Mesodermal cell (in vitro differentiated cells): Measurements from ENCODE around the gene IQCN.

Experiments used
- H3K27ac ChIP-seq: 2 replicates; pipeline ENCODE4 v1.7.0; 2013; ENCODE audit warnings: mild to moderate bottlenecking, low read depth, low read length, moderate library complexity; ENCODE audit not compliant: severe bottlenecking
- H3K36me3 ChIP-seq: 2 replicates; pipeline ENCODE4 v1.7.1; 2013; ENCODE audit warnings: mild to moderate bottlenecking, low read length, moderate library complexity; ENCODE audit not compliant: control insufficient read depth, insufficient read depth
- H3K4me1 ChIP-seq: one replicate; pipeline ENCODE4 v1.7.1; 2013; ENCODE audit warnings: mild to moderate bottlenecking, low read length; ENCODE audit not compliant: insufficient read depth, control insufficient read depth, poor library complexity, severe bottlenecking
- H3K4me3 ChIP-seq: 2 replicates; pipeline ENCODE4 v1.7.0; 2013; ENCODE audit warnings: low read length, control low read depth, mild to moderate bottlenecking; ENCODE audit not compliant: insufficient read depth, poor library complexity, severe bottlenecking; ENCODE audit errors: extremely low read depth
- H3K9me3 ChIP-seq: 2 replicates; pipeline ENCODE4 v1.7.1; 2013; ENCODE audit warnings: mild to moderate bottlenecking, low read length, moderate library complexity; ENCODE audit not compliant: control insufficient read depth
- WGBS, 2 experiments: methylation state at CpG; one replicate each; pipeline ENCODE4 v1.1.5; 2013; ENCODE audit warnings: missing lambda C conversion rate in 2 of 2; ENCODE audit not compliant: insufficient coverage in 2 of 2; 5-methylcytosine and 5-hydroxymethylcytosine counted together

The IQCN gene

GRCh38 chr19:18292810-18293641 lies 18.8 kb upstream of the IQCN start:
- H3K4me3 ChIP-seq, result peak overlapping the region; percentile 51
- peaks cover 23% of the 10 kb centered on the region for H3K4me1 ChIP-seq
- H3K27ac ChIP-seq, result peak overlapping the region; percentile 98
- H3K9me3 ChIP-seq, result no peaks in the 10 kb centered on the region
- no peaks in the 10 kb centered on the region for H3K36me3 ChIP-seq
- WGBS, 2 experiments, result 10 to 13% methylated on average over 21 to 22 of the region's 31 CpGs

- WGBS, 2 experiments, result 0% methylated on average over 8 to 9 of the region's 20 CpGs
- Histone ChIP-seq H3K4me3 (peak overlapping the region; percentile 51), H3K27ac (peak overlapping the region; percentile 98), H3K9me3 (no peaks in the 10 kb centered on the region), H3K4me1 (peaks cover 22% of the 10 kb centered on the region), H3K36me3 (no peaks in the 10 kb centered on the region)
Measured at GRCh38 chr19:18292462-18292809, 18.2 kb upstream of the IQCN start.

GRCh38 chr19:18291590-18292461 lies 17.6 kb upstream of the IQCN start:
- H3K9me3 ChIP-seq, result no peaks in the 10 kb centered on the region
- peaks cover 18% of the 10 kb centered on the region for H3K4me1 ChIP-seq
- H3K27ac ChIP-seq, result peak overlapping the region; percentile 98
- peak overlapping the region; percentile 51 for H3K4me3 ChIP-seq
- H3K36me3 ChIP-seq, result no peaks in the 10 kb centered on the region
- WGBS, 2 experiments, result 0% methylated on average over 45 to 50 of the region's 75 CpGs

GRCh38 chr19:18291019-18291524 lies 16.8 kb upstream of the IQCN start:
- Histone ChIP-seq H3K4me3 (peak overlapping the region; percentile 51), H3K36me3 (no peaks in the 10 kb centered on the region), H3K27ac (peak overlapping the region; percentile 98), H3K9me3 (no peaks in the 10 kb centered on the region), H3K4me1 (peaks cover 22% of the 10 kb centered on the region)
- WGBS, 2 experiments, result 59 to 63% methylated on average over 18 of the region's 21 CpGs

- 74 to 84% methylated on average over 5 to 9 of the region's 14 CpGs for WGBS, 2 experiments
- no peaks in the 10 kb centered on the region for H3K9me3 ChIP-seq
- no peak overlapping the region for H3K4me3 ChIP-seq
- no peak overlapping the region for H3K27ac ChIP-seq
- no peaks in the 10 kb centered on the region for H3K36me3 ChIP-seq
- H3K4me1 ChIP-seq, result peaks cover 22% of the 10 kb centered on the region
Measured at GRCh38 chr19:18290302-18291018, 16.2 kb upstream of the IQCN start.

GRCh38 chr19:18289471-18290301 lies 15.4 kb upstream of the IQCN start:
- peak overlapping the region; percentile 23 for H3K27ac ChIP-seq
- peaks cover 22% of the 10 kb centered on the region for H3K4me1 ChIP-seq
- 80 to 84% methylated on average over 4 to 6 of the region's 12 CpGs for WGBS, 2 experiments
- H3K36me3 ChIP-seq, result no peaks in the 10 kb centered on the region
- no peak overlapping the region for H3K4me3 ChIP-seq
- H3K9me3 ChIP-seq, result no peaks in the 10 kb centered on the region

- H3K4me3 ChIP-seq, result no peak overlapping the region
- H3K36me3 ChIP-seq, result no peaks in the 10 kb centered on the region
- 26 to 32% methylated on average over 24 of the region's 26 CpGs for WGBS, 2 experiments
- H3K27ac ChIP-seq, result peak overlapping the region; percentile 69
- H3K9me3 ChIP-seq, result no peaks in the 10 kb centered on the region
- H3K4me1 ChIP-seq, result peaks cover 18% of the 10 kb centered on the region
Measured at GRCh38 chr19:18287836-18288772, 13.9 kb upstream of the IQCN start.

GRCh38 chr19:18286973-18287635 lies 12.9 kb upstream of the IQCN start:
- H3K4me3 ChIP-seq, result no peak overlapping the region
- H3K9me3 ChIP-seq, result no peaks in the 10 kb centered on the region
- H3K4me1 ChIP-seq, result peaks cover 26% of the 10 kb centered on the region
- no peaks in the 10 kb centered on the region for H3K36me3 ChIP-seq
- 67 to 73% methylated on average over 18 to 21 of the region's 21 CpGs for WGBS, 2 experiments
- peak overlapping the region; percentile 69 for H3K27ac ChIP-seq
